Stimulated activated CD4-positive, alpha-beta T cell treated with anti-CD3 and anti-CD28 coated beads, Interleukin-4, amount 100 ng/mL, for 4 hours (primary cell): ENCODE measurements around the gene DYNLRB1.

Experiments
- DNase-seq, 2 experiments: peaks; one replicate each; pipeline ENCODE4 v3.0.0-alpha.2; 2020

The DYNLRB1 gene

DNA sequence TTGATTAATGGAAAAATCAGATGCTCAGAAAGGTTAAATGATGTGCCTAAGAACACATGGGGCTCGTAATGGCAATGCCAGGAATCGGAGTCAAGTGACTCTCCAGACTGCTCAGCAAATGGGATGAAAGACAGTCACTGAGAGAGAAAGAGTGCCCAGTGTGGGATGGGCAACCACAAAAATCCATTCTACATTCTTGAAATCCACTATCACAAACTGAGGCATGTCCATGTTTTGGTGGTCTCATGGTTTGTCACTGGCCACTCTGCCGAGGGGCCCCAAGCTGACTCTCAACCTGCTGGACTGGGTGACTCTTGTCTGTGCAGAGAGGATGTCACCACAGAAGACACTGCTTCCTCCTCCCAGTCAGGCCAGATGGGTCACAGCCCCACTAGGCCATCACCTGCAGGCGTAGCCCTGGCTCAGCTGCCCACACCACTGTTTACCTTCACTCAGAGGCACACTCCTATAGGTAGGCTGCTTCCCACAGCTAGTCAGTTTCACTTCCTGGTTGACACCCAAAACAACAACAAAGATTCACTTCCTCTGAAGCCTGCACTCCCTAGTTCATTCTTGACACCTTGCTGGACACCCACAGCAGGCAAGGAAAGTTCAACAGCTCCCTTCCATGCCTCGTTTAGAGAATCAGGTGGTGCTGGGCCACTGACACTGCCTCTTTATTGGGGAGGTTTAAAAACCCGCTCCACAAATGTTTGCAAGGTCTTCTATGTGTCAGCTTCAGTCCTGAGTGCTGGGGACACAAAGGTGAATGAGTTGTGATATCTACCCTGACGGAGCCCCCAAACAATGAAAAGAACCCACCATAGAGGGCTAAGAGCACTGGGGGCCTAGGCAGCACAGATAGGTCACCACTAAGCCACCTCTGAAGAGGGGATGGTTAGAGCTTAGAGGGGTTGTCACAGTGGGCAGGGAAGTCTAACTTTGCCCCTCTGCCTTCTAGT is 64.0 kb downstream of the DYNLRB1 start:
- DNase-seq = no peak

DNA sequence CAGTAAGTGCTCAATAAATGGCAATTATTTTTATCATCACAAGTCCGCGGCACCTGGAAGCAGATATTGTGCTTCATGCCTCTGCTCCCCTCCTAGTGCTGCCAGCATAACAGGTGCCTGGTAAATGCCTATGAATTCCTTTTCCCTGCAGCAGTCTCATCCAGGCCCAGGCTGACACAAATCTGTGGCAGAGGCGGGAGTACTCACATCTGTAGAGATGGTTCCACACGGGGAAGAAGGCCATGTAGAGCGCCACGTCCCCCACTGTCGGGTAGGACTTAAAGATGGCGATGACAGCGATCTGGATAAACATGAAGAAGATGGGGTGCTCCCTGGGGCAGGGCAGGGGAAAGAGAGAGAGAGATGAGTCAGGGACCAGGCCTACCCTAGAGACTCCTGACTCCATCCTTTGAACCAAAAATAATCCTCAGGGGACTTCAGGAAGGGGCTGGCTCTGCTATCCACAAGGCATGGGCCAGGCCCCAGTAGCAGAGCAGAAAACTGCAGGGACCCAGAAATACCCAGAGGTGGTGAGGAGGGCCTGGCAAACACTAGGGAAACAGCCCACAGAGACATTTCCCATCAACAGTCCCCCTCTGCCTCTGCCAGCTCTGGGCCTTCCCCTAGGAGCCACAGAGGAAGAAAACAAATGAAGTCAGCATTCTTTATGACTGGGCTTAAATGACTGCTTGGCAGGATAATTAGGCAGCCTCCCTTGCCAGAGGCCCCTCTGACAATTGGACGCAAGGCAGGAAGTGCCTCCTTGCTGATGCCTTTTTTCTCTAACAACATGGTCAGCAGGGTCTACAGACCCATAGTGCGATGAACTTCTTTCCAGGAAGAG is 65.3 kb downstream of the DYNLRB1 start:
- DNase-seq = no peak

DNA sequence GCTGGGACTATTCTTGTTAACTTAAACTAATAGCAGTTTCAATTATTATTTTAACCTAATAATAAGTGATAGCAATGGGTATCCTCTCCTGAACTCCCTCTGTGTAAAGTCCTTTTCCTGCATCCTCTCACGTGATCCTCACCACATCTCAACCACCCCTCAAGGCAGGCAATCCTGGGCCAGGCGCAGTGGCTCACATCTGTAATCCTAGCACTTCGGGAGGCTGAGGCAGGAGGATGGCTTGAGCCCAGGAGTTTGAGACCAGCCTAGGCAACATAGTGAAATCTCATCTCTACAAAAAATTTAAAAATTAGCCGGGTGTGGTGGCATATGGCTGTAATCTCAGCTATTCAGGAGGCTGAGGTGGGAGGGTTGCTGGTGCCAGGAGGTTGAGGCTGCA is 66.0 kb downstream of the DYNLRB1 start:
- DNase-seq = no peak

DNA sequence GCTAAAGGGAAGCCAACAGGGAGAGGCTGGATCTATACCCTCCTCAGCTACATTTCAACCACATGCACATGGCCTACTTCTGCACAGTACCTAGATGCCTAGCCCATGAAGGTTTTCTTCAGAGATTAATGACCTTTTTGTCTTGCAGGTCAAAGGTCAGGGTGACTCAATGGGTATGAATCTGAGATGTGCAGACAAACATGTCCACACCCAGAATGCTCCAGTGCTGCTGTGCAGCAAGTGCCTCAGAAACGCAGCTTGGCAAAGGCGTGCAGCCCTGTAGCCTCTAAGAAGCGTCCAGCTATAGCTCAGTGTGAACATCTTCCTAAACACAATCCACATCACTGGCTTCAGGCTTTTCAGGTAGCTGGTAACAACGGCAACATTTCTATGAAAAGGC is 66.7 kb downstream of the DYNLRB1 start:
- no peak for DNase-seq

DNA sequence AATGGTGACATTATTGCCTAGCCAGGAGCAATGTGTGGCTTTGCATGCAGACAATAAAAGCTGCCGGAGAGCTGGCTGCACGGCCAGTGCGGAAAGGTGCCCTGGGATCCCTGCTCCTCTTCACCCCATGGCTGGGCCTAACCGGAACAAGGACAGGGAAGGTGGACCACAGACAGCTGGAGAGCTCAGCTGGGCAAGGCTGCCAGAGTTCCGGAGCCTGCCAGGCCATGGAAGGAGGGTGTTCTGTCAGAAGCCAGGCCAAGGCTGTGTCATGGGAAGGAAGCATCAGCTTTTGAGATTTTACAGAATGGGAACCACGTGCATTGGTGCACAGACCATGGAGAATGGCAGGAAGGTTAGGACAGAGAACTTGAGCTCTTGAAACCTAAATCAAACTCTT is 67.3 kb downstream of the DYNLRB1 start:
- no peak for DNase-seq

DNA sequence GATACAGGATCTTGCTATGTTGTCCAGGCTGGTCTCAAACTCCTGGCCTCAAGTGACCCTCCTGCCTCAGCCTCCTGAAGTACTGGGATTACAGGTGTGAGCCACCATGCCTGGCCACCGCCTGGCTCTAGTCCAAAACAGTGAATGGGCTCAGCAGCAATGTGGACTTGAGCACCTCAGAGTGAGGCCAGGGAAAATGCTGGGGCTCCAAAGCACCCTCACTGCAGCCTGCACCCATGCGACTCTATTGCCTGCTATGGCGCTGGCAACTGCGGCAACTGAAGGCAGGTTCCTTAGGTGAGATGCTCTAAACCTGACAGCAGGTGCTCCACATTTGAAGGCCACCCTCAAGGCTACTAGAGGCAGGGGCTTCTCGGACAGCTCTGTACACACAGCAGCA is 68.8 kb downstream of the DYNLRB1 start:
- no peak for DNase-seq

DNA sequence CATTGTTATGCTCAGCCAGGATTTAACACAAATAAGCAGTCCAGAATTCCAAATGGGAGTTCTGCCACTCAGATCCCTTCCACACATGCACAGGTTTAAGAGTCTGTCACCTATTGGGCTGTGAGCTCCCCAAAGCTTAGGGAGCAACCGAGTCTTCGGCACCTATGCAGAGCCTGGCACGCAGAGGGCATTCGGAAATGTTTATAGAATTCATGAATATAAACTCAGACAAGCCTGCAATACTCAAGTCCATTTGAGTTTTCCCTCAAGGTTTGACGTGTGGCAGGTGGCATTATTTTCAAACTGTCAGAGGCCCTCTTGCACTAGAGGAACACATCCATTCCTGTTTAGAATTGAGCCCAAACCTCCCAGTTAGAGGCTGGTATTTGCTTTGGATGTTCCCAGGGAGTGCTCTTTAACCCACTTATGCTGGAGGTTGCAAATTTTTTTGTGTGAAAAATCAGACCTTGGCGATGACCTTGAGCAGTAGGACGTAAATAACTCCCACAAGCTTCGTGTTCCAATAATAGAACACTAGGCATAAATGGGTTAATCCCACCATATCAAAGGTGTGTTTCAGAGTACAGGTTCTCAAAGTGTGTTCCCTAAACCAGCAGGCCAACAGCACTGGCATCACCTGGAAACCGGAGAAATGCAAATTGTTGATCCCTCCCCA is 70.4 kb downstream of the DYNLRB1 start:
- DNase-seq = no peak
